SK-N-SH treated with all-trans-retinoic acid at 6 μM for 48 hours (cell line): ENCODE results near the gene TMEM138.

Source experiments
- ATAC-seq: fragments of 200-7000 bp; cut with Tn5 transposase; 3 replicates; pipeline ENCODE4 v1.9.1; 2020; ENCODE audit warnings: mild to moderate bottlenecking, moderate library complexity
- ARNTL ChIP-seq: fragments of 450-650 bp; formaldehyde crosslinking; IDR thresholded peaks from 2 replicates; pipeline ENCODE4 v1.5.0; 2020; ENCODE audit warnings: low read depth, mild to moderate bottlenecking, moderate library complexity, borderline replicate concordance
- BACH2 ChIP-seq: fragments of 250-450 bp; sonication (Bioruptor Pico); IDR thresholded peaks from 2 replicates; pipeline ENCODE4 v1.9.0; 2021; ENCODE audit warnings: mild to moderate bottlenecking, borderline replicate concordance
- CSDC2 ChIP-seq: fragments of 250-450 bp; sonication (Bioruptor Pico); IDR thresholded peaks from 2 replicates; pipeline ENCODE4 v1.5.0; 2020; ENCODE audit warnings: mild to moderate bottlenecking, moderate library complexity
- ESRRG ChIP-seq: fragments of 250-450 bp; sonication (Bioruptor Pico); IDR thresholded peaks from 2 replicates; pipeline ENCODE4 v1.6.1; 2021; ENCODE audit warnings: mild to moderate bottlenecking
- GLIS3 ChIP-seq: fragments of 250-450 bp; sonication (Bioruptor Pico); IDR thresholded peaks from 2 replicates; pipeline ENCODE4 v1.5.0; 2020; ENCODE audit warnings: mild to moderate bottlenecking, moderate library complexity
- ISL1 ChIP-seq: fragments of 250-450 bp; sonication (Bioruptor Pico); IDR thresholded peaks from 2 replicates; pipeline ENCODE4 v2.1.2; 2022; ENCODE audit warnings: mild to moderate bottlenecking, moderate library complexity
- OSR1 ChIP-seq: fragments of 250-450 bp; sonication (Bioruptor Pico); IDR thresholded peaks from 2 replicates; pipeline ENCODE4 v1.8.0; 2022; ENCODE audit warnings: moderate library complexity, mild to moderate bottlenecking, inconsistent platforms
- PPARA ChIP-seq: fragments of 250-450 bp; sonication (Bioruptor Pico); IDR thresholded peaks from 2 replicates; pipeline ENCODE4 v1.5.0; 2020; ENCODE audit warnings: mild to moderate bottlenecking, borderline replicate concordance
- TCF4 ChIP-seq: fragments of 250-450 bp; sonication (Bioruptor Pico); IDR thresholded peaks from 2 replicates; pipeline ENCODE4 v1.8.0; 2021; ENCODE audit warnings: mild to moderate bottlenecking, moderate library complexity, borderline replicate concordance
- ZC3H10 ChIP-seq: fragments of 250-450 bp; sonication (Bioruptor Pico); IDR thresholded peaks from 2 replicates; pipeline ENCODE4 v1.5.1; 2021; ENCODE audit warnings: mild to moderate bottlenecking, moderate library complexity
- ZFP3 ChIP-seq: fragments of 250-450 bp; sonication (Bioruptor Pico); IDR thresholded peaks from 2 replicates; pipeline ENCODE4 v1.5.0; 2020; ENCODE audit warnings: mild to moderate bottlenecking, moderate library complexity
- ZFP30 ChIP-seq: fragments of 450-650 bp; formaldehyde crosslinking; IDR thresholded peaks from 2 replicates; pipeline ENCODE4 v1.5.0; 2022; ENCODE audit warnings: mild to moderate bottlenecking, moderate library complexity
- ZNF70 ChIP-seq: fragments of 450-650 bp; formaldehyde crosslinking; IDR thresholded peaks from 2 replicates; pipeline ENCODE4 v1.5.0; 2020; ENCODE audit warnings: mild to moderate bottlenecking, moderate library complexity
- TF ChIP-seq, protein P1 (sequence below): fragments of 250-450 bp; sonication (Bioruptor Pico); IDR thresholded peaks from 2 replicates; pipeline ENCODE4 v1.8.0; 2020; ENCODE audit warnings: mild to moderate bottlenecking, moderate library complexity, borderline replicate concordance
- TF ChIP-seq, protein P2 (sequence below): fragments of 250-450 bp; sonication (Bioruptor Pico); IDR thresholded peaks from 2 replicates; pipeline ENCODE4 v1.5.1; 2020; ENCODE audit warnings: low read depth, mild to moderate bottlenecking, moderate library complexity
- TF ChIP-seq, protein P3 (sequence below): fragments of 250-450 bp; sonication (Bioruptor Pico); IDR thresholded peaks from 2 replicates; pipeline ENCODE4 v1.5.0; 2020; ENCODE audit warnings: mild to moderate bottlenecking, moderate library complexity
- TF ChIP-seq, protein P4 (sequence below): fragments of 250-450 bp; sonication (Bioruptor Pico); IDR thresholded peaks from 2 replicates; pipeline ENCODE4 v1.5.1; 2021; ENCODE audit warnings: mild to moderate bottlenecking, moderate library complexity
- TF ChIP-seq, protein P5 (sequence below): fragments of 250-450 bp; sonication (Bioruptor Pico); IDR thresholded peaks from 2 replicates; pipeline ENCODE4 v1.8.0; 2021; ENCODE audit warnings: low read depth, mild to moderate bottlenecking, moderate library complexity, borderline replicate concordance

Gene TMEM138

DNA sequence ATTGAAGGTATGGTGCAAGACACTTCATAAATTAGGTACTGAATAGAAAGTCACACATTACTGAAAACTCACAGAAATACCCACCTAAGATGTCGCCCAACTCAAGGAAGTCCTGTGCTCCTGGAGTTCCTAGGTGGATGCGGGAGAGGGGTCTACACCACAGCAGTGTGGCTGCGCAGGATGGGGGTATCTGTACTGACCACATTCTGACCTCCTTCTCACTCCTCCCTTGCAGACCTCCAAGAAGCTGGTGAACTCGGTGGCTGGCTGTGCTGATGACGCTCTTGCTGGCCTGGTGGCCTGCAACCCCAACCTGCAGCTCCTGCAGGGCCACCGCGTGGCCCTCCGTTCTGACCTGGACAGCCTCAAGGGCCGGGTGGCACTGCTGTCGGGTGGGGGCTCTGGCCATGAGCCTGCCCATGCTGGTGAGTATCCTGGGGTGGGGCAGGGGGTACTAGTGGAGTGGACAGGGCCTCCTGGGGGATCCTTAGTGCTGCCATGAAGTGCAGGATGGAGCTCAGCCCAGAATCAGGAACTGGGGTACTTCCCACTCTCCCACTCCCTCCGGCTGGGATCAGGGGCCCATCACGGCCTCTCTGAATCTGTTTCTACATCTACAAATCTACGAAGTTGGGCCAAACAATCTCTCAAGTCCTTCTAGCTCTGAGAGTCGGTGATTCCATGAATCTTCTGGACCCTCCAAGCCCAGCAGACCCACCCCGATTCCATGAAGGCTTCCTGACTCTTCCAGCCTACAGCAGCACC lies 24.3 kb upstream of the TMEM138 start:
- ATAC-seq: no peak

DNA sequence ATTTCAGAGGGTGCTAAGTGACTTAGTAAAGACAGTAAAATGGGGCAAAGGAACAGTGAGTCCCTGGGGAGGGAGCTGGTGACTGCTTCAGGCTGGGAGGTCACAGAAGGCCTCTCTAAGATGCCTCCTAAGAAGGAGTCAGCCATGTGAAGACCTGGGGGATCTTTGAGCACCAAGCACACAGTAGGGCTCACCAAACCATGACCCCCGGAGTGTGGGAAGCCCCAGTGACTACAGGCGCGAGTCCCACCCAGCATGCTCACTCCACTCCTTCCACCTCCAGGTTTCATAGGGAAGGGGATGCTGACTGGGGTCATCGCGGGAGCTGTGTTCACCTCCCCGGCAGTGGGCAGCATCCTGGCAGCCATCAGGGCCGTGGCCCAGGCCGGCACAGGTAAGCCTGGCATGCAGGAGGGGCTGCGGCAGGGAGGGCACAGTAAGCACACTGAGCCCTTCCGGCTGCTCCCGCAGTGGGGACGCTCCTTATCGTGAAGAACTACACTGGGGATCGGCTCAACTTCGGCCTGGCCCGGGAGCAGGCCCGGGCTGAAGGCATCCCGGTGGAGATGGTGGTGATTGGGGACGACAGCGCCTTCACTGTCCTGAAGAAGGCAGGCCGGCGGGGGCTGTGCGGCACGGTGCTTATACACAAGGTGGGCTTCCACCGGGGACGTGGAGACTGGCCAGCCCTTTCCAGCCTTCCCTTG lies 23.2 kb upstream of the TMEM138 start:
- ATAC-seq: no peak
- TF ChIP-seq ESRRG (CRISPR knock-in tag) (no peak), ZC3H10 (CRISPR knock-in tag) (no peak), ARNTL (CRISPR knock-in tag) (no peak), ZNF70 (no peak), PPARA (CRISPR knock-in tag) (no peak), BACH2 (CRISPR knock-in tag) (no peak), GLIS3 (CRISPR knock-in tag) (no peak), ZFP3 (CRISPR knock-in tag) (no peak), CSDC2 (CRISPR knock-in tag) (no peak), OSR1 (CRISPR knock-in tag) (no peak)
- TF ChIP-seq, protein P1, sequence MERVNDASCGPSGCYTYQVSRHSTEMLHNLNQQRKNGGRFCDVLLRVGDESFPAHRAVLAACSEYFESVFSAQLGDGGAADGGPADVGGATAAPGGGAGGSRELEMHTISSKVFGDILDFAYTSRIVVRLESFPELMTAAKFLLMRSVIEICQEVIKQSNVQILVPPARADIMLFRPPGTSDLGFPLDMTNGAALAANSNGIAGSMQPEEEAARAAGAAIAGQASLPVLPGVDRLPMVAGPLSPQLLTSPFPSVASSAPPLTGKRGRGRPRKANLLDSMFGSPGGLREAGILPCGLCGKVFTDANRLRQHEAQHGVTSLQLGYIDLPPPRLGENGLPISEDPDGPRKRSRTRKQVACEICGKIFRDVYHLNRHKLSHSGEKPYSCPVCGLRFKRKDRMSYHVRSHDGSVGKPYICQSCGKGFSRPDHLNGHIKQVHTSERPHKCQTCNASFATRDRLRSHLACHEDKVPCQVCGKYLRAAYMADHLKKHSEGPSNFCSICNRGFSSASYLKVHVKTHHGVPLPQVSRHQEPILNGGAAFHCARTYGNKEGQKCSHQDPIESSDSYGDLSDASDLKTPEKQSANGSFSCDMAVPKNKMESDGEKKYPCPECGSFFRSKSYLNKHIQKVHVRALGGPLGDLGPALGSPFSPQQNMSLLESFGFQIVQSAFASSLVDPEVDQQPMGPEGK: no peak
- TF ChIP-seq, protein P2, sequence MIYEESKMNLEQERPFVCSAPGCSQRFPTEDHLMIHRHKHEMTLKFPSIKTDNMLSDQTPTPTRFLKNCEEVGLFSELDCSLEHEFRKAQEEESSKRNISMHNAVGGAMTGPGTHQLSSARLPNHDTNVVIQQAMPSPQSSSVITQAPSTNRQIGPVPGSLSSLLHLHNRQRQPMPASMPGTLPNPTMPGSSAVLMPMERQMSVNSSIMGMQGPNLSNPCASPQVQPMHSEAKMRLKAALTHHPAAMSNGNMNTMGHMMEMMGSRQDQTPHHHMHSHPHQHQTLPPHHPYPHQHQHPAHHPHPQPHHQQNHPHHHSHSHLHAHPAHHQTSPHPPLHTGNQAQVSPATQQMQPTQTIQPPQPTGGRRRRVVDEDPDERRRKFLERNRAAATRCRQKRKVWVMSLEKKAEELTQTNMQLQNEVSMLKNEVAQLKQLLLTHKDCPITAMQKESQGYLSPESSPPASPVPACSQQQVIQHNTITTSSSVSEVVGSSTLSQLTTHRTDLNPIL (CRISPR knock-in tag): no peak
- TF ChIP-seq, protein P3, sequence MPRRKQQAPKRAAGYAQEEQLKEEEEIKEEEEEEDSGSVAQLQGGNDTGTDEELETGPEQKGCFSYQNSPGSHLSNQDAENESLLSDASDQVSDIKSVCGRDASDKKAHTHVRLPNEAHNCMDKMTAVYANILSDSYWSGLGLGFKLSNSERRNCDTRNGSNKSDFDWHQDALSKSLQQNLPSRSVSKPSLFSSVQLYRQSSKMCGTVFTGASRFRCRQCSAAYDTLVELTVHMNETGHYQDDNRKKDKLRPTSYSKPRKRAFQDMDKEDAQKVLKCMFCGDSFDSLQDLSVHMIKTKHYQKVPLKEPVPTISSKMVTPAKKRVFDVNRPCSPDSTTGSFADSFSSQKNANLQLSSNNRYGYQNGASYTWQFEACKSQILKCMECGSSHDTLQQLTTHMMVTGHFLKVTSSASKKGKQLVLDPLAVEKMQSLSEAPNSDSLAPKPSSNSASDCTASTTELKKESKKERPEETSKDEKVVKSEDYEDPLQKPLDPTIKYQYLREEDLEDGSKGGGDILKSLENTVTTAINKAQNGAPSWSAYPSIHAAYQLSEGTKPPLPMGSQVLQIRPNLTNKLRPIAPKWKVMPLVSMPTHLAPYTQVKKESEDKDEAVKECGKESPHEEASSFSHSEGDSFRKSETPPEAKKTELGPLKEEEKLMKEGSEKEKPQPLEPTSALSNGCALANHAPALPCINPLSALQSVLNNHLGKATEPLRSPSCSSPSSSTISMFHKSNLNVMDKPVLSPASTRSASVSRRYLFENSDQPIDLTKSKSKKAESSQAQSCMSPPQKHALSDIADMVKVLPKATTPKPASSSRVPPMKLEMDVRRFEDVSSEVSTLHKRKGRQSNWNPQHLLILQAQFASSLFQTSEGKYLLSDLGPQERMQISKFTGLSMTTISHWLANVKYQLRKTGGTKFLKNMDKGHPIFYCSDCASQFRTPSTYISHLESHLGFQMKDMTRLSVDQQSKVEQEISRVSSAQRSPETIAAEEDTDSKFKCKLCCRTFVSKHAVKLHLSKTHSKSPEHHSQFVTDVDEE (CRISPR knock-in tag): no peak
- TF ChIP-seq, protein P4, sequence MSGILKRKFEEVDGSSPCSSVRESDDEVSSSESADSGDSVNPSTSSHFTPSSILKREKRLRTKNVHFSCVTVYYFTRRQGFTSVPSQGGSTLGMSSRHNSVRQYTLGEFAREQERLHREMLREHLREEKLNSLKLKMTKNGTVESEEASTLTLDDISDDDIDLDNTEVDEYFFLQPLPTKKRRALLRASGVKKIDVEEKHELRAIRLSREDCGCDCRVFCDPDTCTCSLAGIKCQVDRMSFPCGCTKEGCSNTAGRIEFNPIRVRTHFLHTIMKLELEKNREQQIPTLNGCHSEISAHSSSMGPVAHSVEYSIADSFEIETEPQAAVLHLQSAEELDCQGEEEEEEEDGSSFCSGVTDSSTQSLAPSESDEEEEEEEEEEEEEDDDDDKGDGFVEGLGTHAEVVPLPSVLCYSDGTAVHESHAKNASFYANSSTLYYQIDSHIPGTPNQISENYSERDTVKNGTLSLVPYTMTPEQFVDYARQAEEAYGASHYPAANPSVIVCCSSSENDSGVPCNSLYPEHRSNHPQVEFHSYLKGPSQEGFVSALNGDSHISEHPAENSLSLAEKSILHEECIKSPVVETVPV (CRISPR knock-in tag): no peak

More for the DNA sequence above, 24.3 kb upstream of the TMEM138 start:
- TF ChIP-seq ZNF70: no peak
- TF ChIP-seq, protein P2 (CRISPR knock-in tag): no peak
- no peak for TF ChIP-seq ZFP30 (CRISPR knock-in tag)
- TF ChIP-seq PPARA (CRISPR knock-in tag): no peak
- no peak for TF ChIP-seq ZC3H10 (CRISPR knock-in tag)
- no peak for TF ChIP-seq ISL1
- TF ChIP-seq BACH2 (CRISPR knock-in tag): no peak
- TF ChIP-seq, protein P3 (CRISPR knock-in tag): no peak
- TF ChIP-seq ZFP3 (CRISPR knock-in tag): no peak
- TF ChIP-seq, protein P5, sequence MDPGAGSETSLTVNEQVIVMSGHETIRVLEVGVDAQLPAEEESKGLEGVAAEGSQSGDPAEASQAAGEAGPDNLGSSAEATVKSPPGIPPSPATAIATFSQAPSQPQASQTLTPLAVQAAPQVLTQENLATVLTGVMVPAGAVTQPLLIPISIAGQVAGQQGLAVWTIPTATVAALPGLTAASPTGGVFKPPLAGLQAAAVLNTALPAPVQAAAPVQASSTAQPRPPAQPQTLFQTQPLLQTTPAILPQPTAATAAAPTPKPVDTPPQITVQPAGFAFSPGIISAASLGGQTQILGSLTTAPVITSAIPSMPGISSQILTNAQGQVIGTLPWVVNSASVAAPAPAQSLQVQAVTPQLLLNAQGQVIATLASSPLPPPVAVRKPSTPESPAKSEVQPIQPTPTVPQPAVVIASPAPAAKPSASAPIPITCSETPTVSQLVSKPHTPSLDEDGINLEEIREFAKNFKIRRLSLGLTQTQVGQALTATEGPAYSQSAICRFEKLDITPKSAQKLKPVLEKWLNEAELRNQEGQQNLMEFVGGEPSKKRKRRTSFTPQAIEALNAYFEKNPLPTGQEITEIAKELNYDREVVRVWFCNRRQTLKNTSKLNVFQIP (CRISPR knock-in tag): no peak
- no peak for TF ChIP-seq TCF4 (CRISPR knock-in tag)
- TF ChIP-seq, all 23 proteins: peak for 0
